Endothelial cell of umbilical vein (primary cell): ENCODE data around the gene LSR.

Experiments
- EZH2 ChIP-seq: IDR thresholded peaks from 2 replicates; pipeline ENCODE4 v1.6.1; 2012; ENCODE audit warnings: borderline replicate concordance, low read depth, mild to moderate bottlenecking, moderate library complexity, low read length, inconsistent platforms; ENCODE audit not compliant: severe bottlenecking
- TF ChIP-seq, protein P1 (sequence below), 2 donors: IDR thresholded peaks; 1 replicate in 1 of 2; 2 replicates in 1 of 2; pipeline ENCODE4 v1.5.1; 2011; ENCODE audit warnings: low read length in 2 of 2, mild to moderate bottlenecking in 2 of 2, moderate library complexity in 2 of 2, control low read depth in 1 of 2, inconsistent platforms in 1 of 2, low read depth in 1 of 2; ENCODE audit not compliant: insufficient read depth in 1 of 2; ENCODE audit errors: extremely low read depth in 1 of 2

DNA sequence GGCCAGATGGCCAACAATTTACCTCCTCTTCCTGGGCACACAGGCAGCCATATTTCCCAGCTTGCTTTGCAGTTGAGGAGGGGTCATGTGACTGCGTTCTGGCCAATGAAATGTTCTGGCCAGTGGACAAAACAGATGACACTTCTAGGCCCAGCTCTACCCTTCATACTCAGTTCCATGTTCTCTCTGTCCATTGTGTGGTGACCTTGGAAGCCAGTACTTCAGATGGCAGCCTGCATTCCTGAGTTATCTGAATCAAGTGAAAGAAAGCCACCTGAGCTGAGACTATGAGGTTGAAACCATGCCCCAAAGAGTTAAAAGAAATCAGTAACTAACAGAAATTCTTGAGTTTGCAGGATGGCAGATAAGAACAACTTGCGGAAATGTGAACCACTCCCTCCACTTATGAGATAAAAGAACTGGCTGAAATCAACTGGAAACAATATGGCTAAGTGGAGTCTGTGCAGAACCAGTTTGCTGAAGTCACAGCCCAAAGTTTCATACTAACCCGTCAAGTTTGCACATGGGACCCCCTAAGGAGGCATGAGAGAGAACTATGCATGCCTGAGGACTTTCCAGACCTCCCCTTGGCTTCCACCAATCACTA lies 28.4 kb upstream of the LSR start:
- TF ChIP-seq, protein P1, sequence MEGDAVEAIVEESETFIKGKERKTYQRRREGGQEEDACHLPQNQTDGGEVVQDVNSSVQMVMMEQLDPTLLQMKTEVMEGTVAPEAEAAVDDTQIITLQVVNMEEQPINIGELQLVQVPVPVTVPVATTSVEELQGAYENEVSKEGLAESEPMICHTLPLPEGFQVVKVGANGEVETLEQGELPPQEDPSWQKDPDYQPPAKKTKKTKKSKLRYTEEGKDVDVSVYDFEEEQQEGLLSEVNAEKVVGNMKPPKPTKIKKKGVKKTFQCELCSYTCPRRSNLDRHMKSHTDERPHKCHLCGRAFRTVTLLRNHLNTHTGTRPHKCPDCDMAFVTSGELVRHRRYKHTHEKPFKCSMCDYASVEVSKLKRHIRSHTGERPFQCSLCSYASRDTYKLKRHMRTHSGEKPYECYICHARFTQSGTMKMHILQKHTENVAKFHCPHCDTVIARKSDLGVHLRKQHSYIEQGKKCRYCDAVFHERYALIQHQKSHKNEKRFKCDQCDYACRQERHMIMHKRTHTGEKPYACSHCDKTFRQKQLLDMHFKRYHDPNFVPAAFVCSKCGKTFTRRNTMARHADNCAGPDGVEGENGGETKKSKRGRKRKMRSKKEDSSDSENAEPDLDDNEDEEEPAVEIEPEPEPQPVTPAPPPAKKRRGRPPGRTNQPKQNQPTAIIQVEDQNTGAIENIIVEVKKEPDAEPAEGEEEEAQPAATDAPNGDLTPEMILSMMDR (IDR thresholded peaks at IDR 0.05; ENCODE audit: extremely low read depth in 1 of 2, insufficient read depth in 1 of 2, low read depth in 1 of 2, low read length in 2 of 2) = no peak
- TF ChIP-seq EZH2 = no peak
